WTC11 (cell line): ENCODE data around the gene HDAC5.

Experiments
- CREM ChIP-seq: sonication (generic); formaldehyde crosslinking; IDR thresholded peaks from 2 replicates; pipeline ENCODE4 v1.8.1; 2022; ENCODE audit warnings: mild to moderate bottlenecking, missing genetic modification reagents, moderate library complexity
- CTCF ChIP-seq: fragments of 200-600 bp; IDR thresholded peaks from 2 replicates; pipeline ENCODE4 v1.8.0; 2022; ENCODE audit warnings: antibody characterized with exemption
- GABPB1 ChIP-seq: sonication (generic); formaldehyde crosslinking; IDR thresholded peaks from 2 replicates; pipeline ENCODE4 v1.8.1; 2023; ENCODE audit warnings: mild to moderate bottlenecking, missing genetic modification reagents
- IRF1 ChIP-seq: sonication (generic); formaldehyde crosslinking; IDR thresholded peaks from 2 replicates; pipeline ENCODE4 v1.8.0; 2023; ENCODE audit warnings: missing genetic modification reagents
- IRF2 ChIP-seq: sonication (generic); formaldehyde crosslinking; IDR thresholded peaks from 2 replicates; pipeline ENCODE4 v1.8.0; 2022; ENCODE audit warnings: low read depth, missing genetic modification reagents, borderline replicate concordance
- MAX ChIP-seq: sonication (generic); formaldehyde crosslinking; IDR thresholded peaks from 2 replicates; pipeline ENCODE4 v1.8.0; 2022; ENCODE audit warnings: mild to moderate bottlenecking, missing genetic modification reagents
- NFE2L1 ChIP-seq: sonication (generic); formaldehyde crosslinking; IDR thresholded peaks from 2 replicates; pipeline ENCODE4 v1.8.1; 2023; ENCODE audit warnings: missing genetic modification reagents
- SP1 ChIP-seq: sonication (generic); formaldehyde crosslinking; conservative IDR thresholded peaks from 2 replicates; pipeline ENCODE4 v1.8.1; 2022; ENCODE audit warnings: missing genetic modification reagents
- USF1 ChIP-seq: sonication (generic); formaldehyde crosslinking; IDR thresholded peaks from 2 replicates; pipeline ENCODE4 v1.8.0; 2022; ENCODE audit warnings: mild to moderate bottlenecking, missing genetic modification reagents
- USF2 ChIP-seq: sonication (generic); formaldehyde crosslinking; IDR thresholded peaks from 2 replicates; pipeline ENCODE4 v1.8.1; 2023; ENCODE audit warnings: mild to moderate bottlenecking, missing genetic modification reagents, moderate library complexity
- ZBTB21 ChIP-seq: sonication (generic); formaldehyde crosslinking; IDR thresholded peaks from 2 replicates; pipeline ENCODE4 v1.8.1; 2023; ENCODE audit warnings: mild to moderate bottlenecking, missing genetic modification reagents, borderline replicate concordance
- ZNF121 ChIP-seq: sonication (generic); formaldehyde crosslinking; IDR thresholded peaks from 2 replicates; pipeline ENCODE4 v1.8.0; 2023; ENCODE audit warnings: missing genetic modification reagents
- ZNF263 ChIP-seq: sonication (generic); formaldehyde crosslinking; IDR thresholded peaks from 2 replicates; pipeline ENCODE4 v1.8.1; 2022; ENCODE audit warnings: low read depth, mild to moderate bottlenecking, moderate library complexity, missing genetic modification reagents
- ZNF532 ChIP-seq: fragments of 250-450 bp; sonication (Bioruptor Pico); IDR thresholded peaks from 2 replicates; pipeline ENCODE4 v1.9.0; 2021; ENCODE audit warnings: mild to moderate bottlenecking, borderline replicate concordance

- TF ChIP-seq CTCF (no peak), ZNF121 (CRISPR knock-in tag) (no peak), NFE2L1 (CRISPR knock-in tag) (no peak), IRF2 (CRISPR knock-in tag) (no peak), GABPB1 (CRISPR knock-in tag) (no peak), USF1 (no peak), ZNF263 (no peak), CREM (CRISPR knock-in tag) (no peak), MAX (CRISPR knock-in tag) (no peak), ZNF532 (no peak), IRF1 (CRISPR knock-in tag) (no peak), SP1 (CRISPR knock-in tag) (no peak), ZBTB21 (no peak), USF2 (CRISPR knock-in tag) (no peak)
These were observed 64.1 kb downstream of the HDAC5 start for GRCh38 chr17:44059101-44059892.
